Measurements from ENCODE around the gene UBQLN4.
"Not testable (repeated sequence)": the region's sequence is repeated elsewhere in the genome, so short reads cannot be mapped to it uniquely, and the experiment has no call there.

- TF ChIP-seq, protein P1, sequence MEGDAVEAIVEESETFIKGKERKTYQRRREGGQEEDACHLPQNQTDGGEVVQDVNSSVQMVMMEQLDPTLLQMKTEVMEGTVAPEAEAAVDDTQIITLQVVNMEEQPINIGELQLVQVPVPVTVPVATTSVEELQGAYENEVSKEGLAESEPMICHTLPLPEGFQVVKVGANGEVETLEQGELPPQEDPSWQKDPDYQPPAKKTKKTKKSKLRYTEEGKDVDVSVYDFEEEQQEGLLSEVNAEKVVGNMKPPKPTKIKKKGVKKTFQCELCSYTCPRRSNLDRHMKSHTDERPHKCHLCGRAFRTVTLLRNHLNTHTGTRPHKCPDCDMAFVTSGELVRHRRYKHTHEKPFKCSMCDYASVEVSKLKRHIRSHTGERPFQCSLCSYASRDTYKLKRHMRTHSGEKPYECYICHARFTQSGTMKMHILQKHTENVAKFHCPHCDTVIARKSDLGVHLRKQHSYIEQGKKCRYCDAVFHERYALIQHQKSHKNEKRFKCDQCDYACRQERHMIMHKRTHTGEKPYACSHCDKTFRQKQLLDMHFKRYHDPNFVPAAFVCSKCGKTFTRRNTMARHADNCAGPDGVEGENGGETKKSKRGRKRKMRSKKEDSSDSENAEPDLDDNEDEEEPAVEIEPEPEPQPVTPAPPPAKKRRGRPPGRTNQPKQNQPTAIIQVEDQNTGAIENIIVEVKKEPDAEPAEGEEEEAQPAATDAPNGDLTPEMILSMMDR (conservative IDR thresholded peaks at IDR 0.05; ENCODE audit: low read depth, low read length) = not testable (repeated sequence)
- TF ChIP-seq POLR2A, RFX5, CEBPB (IDR thresholded peaks at IDR 0.05; ENCODE audit: low read depth, low read length): not testable (repeated sequence)
Measured at GRCh38 chr1:156034991-156035390, 18.6 kb downstream of the UBQLN4 start.
